Muscle layer of duodenum (tissue), 2 donors: ENCODE results near the gene RGCC.

Experiments used
- H3K27ac ChIP-seq: one replicate; pipeline ENCODE4 v1.7.0; 2013; ENCODE audit warnings: mild to moderate bottlenecking, low read length
- H3K27me3 ChIP-seq: one replicate; pipeline ENCODE4 v1.7.0; 2013; ENCODE audit warnings: low read depth, mild to moderate bottlenecking, control low read depth, low read length
- H3K36me3 ChIP-seq, 2 donors: one replicate each; pipeline ENCODE4 v1.7.0; 2013; ENCODE audit warnings: low read length in 2 of 2, control low read depth in 1 of 2, mild to moderate bottlenecking in 1 of 2; ENCODE audit not compliant: insufficient read depth in 2 of 2, control insufficient read depth in 1 of 2
- H3K4me1 ChIP-seq, 2 donors: one replicate each; pipeline ENCODE4 v1.7.0; 2013; ENCODE audit warnings: low read length in 2 of 2, mild to moderate bottlenecking in 2 of 2, control low read depth in 1 of 2, moderate library complexity in 1 of 2; ENCODE audit not compliant: insufficient read depth in 2 of 2, control insufficient read depth in 1 of 2
- H3K4me3 ChIP-seq, 2 donors: one replicate each; pipeline ENCODE4 v1.7.0; 2013; ENCODE audit warnings: low read length in 2 of 2, low read depth in 1 of 2, mild to moderate bottlenecking in 1 of 2
- H3K9me3 ChIP-seq, 2 donors: one replicate each; pipeline ENCODE4 v1.7.0; 2013; ENCODE audit warnings: low read length in 2 of 2, control low read depth in 1 of 2, mild to moderate bottlenecking in 1 of 2; ENCODE audit not compliant: control insufficient read depth in 1 of 2
- donor health status: healthy.

RGCC gene

GRCh38 chr13:41454170-41454569 lies 3.2 kb upstream of the RGCC start:
- Histone ChIP-seq H3K4me1 (peaks cover 6 to 17% of the 10 kb centered on the region in 2 donors), H3K9me3 (peaks cover 0 to 5% of the 10 kb centered on the region in 2 donors), H3K36me3 (no peaks in the 10 kb centered on the region), H3K27me3 (peaks cover 10% of the 10 kb centered on the region), H3K27ac (no peak overlapping the region), H3K4me3 (no peak overlapping the region)

- Histone ChIP-seq H3K27me3 (peaks cover 14% of the 10 kb centered on the region), H3K4me1 (peaks cover 6 to 23% of the 10 kb centered on the region in 2 donors), H3K9me3 (peaks cover 0 to 5% of the 10 kb centered on the region in 2 donors), H3K4me3 (no peak overlapping the region), H3K36me3 (no peaks in the 10 kb centered on the region), H3K27ac (no peak overlapping the region)
These were observed 1.5 kb upstream of the RGCC start for GRCh38 chr13:41455725-41456419.

DNA sequence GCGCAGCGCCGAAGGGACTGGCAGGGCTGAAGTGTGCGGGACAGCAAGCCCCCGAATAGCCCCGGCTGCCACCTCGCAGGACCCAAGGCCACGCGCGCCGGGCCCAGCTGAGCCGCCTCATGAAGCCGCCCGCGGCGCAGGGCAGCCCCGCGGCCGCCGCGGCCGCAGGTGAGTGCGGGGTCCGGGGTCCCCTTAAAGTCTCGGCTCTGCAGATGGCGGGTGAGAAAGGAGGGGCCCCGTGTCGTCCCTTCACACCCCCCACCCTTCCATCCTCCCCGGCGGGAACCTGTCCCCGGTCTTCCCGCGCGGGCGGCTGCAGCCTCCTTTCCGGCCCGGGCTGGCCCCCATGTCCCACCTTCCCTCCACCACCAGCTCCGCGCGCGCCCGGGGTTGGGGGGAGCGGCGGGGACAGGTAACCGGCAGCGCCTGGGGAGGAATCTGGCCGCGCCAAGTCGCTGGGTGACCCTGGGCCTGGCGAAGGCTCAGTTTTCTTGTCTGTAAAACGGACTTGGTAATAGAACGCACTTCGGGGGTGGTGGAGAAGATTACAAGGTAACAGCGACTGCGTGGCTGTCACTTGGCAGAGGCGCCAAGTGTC lies 338 bp downstream of the RGCC start:
- Histone ChIP-seq H3K27ac (no peak overlapping the region), H3K36me3 (no peaks in the 10 kb centered on the region), H3K27me3 (peaks cover 14% of the 10 kb centered on the region), H3K9me3 (no peaks in the 10 kb centered on the region), H3K4me1 (peaks cover 6 to 23% of the 10 kb centered on the region in 2 donors), H3K4me3 (peak overlapping the region; percentile 68 to 79)

GRCh38 chr13:41458187-41458760 lies 924 bp downstream of the RGCC start:
- peaks cover 6 to 23% of the 10 kb centered on the region in 2 donors for H3K4me1 ChIP-seq
- H3K4me3 ChIP-seq: peak overlapping the region; percentile 68 to 79
- peaks cover 14% of the 10 kb centered on the region for H3K27me3 ChIP-seq
- no peaks in the 10 kb centered on the region for H3K36me3 ChIP-seq
- H3K27ac ChIP-seq: peak overlapping the region; percentile 52
- H3K9me3 ChIP-seq: no peaks in the 10 kb centered on the region

- Histone ChIP-seq H3K4me3 (peak overlapping the region; percentile 68 to 79), H3K27me3 (peaks cover 14% of the 10 kb centered on the region), H3K4me1 (peaks cover 6 to 23% of the 10 kb centered on the region in 2 donors), H3K9me3 (no peaks in the 10 kb centered on the region), H3K27ac (peak overlapping the region; percentile 52), H3K36me3 (no peaks in the 10 kb centered on the region)
These were observed 1.5 kb downstream of the RGCC start for GRCh38 chr13:41458761-41459431.

- Histone ChIP-seq H3K4me3 (peak overlapping the region; percentile 68 to 79), H3K4me1 (peaks cover 6 to 23% of the 10 kb centered on the region in 2 donors), H3K27me3 (peaks cover 14% of the 10 kb centered on the region), H3K9me3 (no peaks in the 10 kb centered on the region), H3K36me3 (no peaks in the 10 kb centered on the region), H3K27ac (no peak overlapping the region)
These were observed 2.2 kb downstream of the RGCC start for GRCh38 chr13:41459432-41460073.

- Histone ChIP-seq H3K27ac (no peak overlapping the region), H3K9me3 (no peaks in the 10 kb centered on the region), H3K27me3 (peaks cover 14% of the 10 kb centered on the region), H3K36me3 (no peaks in the 10 kb centered on the region), H3K4me1 (peaks cover 6 to 28% of the 10 kb centered on the region in 2 donors), H3K4me3 (peak overlapping the region; percentile 68 to 79)
These were observed 2.7 kb downstream of the RGCC start for GRCh38 chr13:41460074-41460465.

DNA sequence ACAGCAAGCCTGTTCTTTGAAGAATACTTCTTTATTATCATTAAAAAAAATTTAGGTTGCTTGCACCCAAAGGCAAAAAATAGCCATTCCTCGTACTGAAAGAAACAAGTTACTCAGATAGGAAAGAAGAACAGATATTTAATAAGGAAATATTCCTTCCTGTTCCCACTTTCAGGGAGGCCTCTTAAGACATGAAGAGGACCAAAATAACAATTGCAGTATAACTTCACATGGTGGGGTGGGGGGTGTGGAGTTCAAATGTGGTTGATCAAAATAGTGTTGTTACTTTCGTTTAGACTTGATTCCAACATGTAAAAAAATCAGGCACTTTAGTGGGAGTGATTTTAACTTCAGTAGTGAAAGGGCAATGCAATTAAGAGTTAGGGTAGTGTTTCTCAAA lies 3.6 kb downstream of the RGCC start:
- Histone ChIP-seq H3K4me3 (peak overlapping the region in 1 of 2 donors; percentile 68), H3K9me3 (no peaks in the 10 kb centered on the region), H3K27ac (no peak overlapping the region), H3K36me3 (no peaks in the 10 kb centered on the region), H3K27me3 (peaks cover 14% of the 10 kb centered on the region), H3K4me1 (peaks cover 6 to 32% of the 10 kb centered on the region in 2 donors)

DNA sequence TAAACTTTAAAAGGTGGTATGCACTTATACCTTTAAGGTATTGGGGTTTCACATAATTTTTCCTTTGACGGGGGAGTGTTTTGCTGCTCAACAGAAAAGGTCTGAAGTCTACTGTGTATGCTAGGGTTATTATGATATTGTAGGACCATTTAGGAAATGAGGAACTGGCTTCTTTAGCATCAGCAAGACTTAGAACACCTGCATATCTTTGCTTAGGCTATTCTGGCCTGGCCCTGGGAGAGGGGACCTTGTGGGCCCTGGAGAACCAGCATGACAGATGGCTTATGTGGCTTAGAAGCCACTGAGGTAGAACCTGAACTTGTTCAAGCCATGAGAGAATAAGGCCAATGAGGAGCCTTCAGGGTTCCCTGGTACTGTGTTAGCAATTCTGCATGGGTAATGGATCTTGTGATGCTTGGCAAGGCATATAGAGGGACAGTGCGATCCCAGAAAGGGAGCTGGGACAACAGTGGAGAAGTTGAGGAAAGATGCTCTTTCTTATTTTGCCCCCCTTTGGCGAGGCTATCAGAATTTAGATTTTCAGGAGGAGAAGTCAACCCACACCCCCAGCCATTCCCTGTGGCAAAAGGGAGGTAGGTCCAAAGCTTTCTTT lies 4.3 kb downstream of the RGCC start:
- H3K4me3 ChIP-seq: no peak overlapping the region
- no peaks in the 10 kb centered on the region for H3K9me3 ChIP-seq
- peaks cover 6 to 31% of the 10 kb centered on the region in 2 donors for H3K4me1 ChIP-seq
- no peaks in the 10 kb centered on the region for H3K36me3 ChIP-seq
- H3K27me3 ChIP-seq: peaks cover 14% of the 10 kb centered on the region
- H3K27ac ChIP-seq: no peak overlapping the region

GRCh38 chr13:41462427-41462826 lies 5.1 kb downstream of the RGCC start:
- H3K4me3 ChIP-seq: no peak overlapping the region
- H3K36me3 ChIP-seq: no peaks in the 10 kb centered on the region
- no peaks in the 10 kb centered on the region for H3K9me3 ChIP-seq
- peaks cover 6 to 29% of the 10 kb centered on the region in 2 donors for H3K4me1 ChIP-seq
- H3K27me3 ChIP-seq: peaks cover 14% of the 10 kb centered on the region
- no peak overlapping the region for H3K27ac ChIP-seq
